GM18909 (cell line): Measurements from ENCODE around the gene AMT.
"Not testable (repeated sequence)": the region's sequence is repeated elsewhere in the genome, so short reads cannot be mapped to it uniquely, and the experiment has no call there.

ENCODE experiments used
- ATAC-seq: cut with Tn5 transposase; IDR thresholded peaks from one replicate; pipeline ENCODE4 v1.9.1; 2021; ENCODE audit warnings: mild to moderate bottlenecking; ENCODE audit not compliant: unreplicated experiment, poor library complexity

AMT gene

GRCh38 chr3:49397470-49397869 lies 24.8 kb downstream of the AMT start:
- ATAC-seq: no peak

GRCh38 chr3:49391310-49391709 lies 31.0 kb downstream of the AMT start:
- not testable (repeated sequence) for ATAC-seq

GRCh38 chr3:49389297-49389696 lies 33.0 kb downstream of the AMT start:
- no peak for ATAC-seq

GRCh38 chr3:49388289-49388820 lies 33.9 kb downstream of the AMT start:
- ATAC-seq: no peak

- ATAC-seq: no peak
Observed at GRCh38 chr3:49387721-49388120, 34.6 kb downstream of the AMT start.

GRCh38 chr3:49386056-49386756 lies 36.1 kb downstream of the AMT start:
- ATAC-seq: no peak

GRCh38 chr3:49385617-49386016 lies 36.7 kb downstream of the AMT start:
- no peak for ATAC-seq

GRCh38 chr3:49383387-49383786 lies 38.9 kb downstream of the AMT start:
- no peak for ATAC-seq

- ATAC-seq: no peak
Observed at GRCh38 chr3:49378249-49378895, 43.9 kb downstream of the AMT start.

GRCh38 chr3:49377483-49377882 lies 44.8 kb downstream of the AMT start:
- ATAC-seq: no peak

GRCh38 chr3:49371946-49372345 lies 50.3 kb downstream of the AMT start:
- ATAC-seq: no peak

- ATAC-seq: no peak
Observed at GRCh38 chr3:49370585-49371290, 51.5 kb downstream of the AMT start.
